Measurements from ENCODE around the gene NPHS1. TPM values are rescaled to one million over a fixed set of nuclear protein-coding genes. Genes with fewer than 3 reads are reported as not detected.

NPHS1 gene
- total RNA-seq, 1 donor from 2014 or later: not detected

- intact Hi-C loops (cut with DNase I): no loop called here
- ATAC-seq (no peak), DNase-seq (ENCODE audit: missing footprints) (no peak)
Observed at GRCh38 chr19:35792312-35792711, 60.0 kb downstream of the NPHS1 start.

DNA sequence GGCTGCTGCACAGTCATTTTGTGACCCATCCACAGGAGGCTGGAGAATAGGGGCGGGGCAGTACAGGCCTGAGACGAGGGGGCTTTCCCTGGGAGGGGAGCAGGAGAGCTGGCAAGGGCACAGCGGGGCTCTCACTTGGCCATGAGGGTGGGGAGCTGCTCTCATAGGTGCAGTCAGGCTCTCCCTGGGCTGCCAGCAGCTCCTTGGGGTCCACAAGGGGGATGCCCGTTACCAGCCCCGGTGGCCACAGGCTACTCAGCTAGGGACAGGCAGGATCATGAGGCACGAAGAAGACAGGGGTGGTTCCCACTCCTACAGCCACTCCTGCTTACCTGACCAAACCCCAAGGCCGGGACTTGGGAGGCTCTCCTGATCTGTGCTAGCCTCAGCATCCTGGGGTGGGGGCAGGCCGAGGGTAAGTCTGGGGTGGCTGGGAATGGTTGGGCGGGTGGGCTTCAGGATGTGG, 60.5 kb downstream of the NPHS1 start:
- DNase-seq (ENCODE audit: missing footprints) (no peak), ATAC-seq (no peak)
- intact Hi-C loops (cut with DNase I): no loop called here

- DNase-seq (ENCODE audit: missing footprints): no peak
- no peak for ATAC-seq
- intact Hi-C loops (cut with DNase I): no loop called here
Observed at GRCh38 chr19:35790981-35791813, 61.1 kb downstream of the NPHS1 start.

- intact Hi-C loops (cut with DNase I): no loop called here
- no peak for DNase-seq (ENCODE audit: missing footprints)
- no peak for ATAC-seq
Observed at GRCh38 chr19:35789978-35790944, 62.0 kb downstream of the NPHS1 start.

DNA sequence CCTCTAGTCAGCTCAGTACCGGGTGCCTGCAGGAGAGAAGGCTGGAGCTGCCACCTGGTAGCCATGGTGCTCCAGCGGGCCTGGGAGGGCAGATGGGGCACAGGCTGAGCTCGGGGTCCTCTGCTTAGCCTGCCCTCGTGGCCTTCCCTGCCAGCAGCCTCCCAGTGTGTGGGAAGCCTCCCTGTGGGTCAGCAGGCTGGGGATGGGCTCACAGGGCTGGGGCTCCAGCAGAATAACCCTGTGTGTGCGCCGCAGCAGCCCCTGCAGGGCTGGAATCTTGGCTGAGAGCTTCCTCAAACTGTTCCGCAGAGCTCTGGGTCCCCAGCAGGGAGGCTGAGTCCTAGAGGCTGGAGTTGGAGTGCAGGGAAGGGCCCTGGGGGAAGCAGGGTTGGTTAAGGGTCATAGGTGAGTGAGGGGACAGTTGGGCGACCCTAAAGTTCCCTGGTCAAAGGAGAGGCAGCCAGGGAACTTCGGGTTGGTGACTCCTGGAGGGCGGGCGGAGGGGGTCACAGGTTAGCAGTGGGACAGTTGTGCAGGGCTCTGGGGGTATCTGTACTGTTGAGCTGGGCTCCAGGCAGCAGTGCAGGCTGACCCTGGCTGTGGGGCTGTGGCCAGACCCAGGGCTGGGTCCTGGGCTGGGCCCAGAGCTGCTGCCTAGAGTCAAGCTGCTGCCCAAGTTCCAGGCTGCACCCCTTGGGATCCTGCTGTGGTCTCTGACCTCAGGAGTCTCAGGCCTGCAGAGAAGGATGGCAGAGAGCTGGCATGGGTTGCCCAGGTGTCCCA, 62.9 kb downstream of the NPHS1 start:
- intact Hi-C loops (cut with DNase I): no loop called here
- ATAC-seq: no peak
- DNase-seq (ENCODE audit: missing footprints): no peak

- intact Hi-C loops (cut with DNase I): no loop called here
- DNase-seq (ENCODE audit: missing footprints) (no peak), ATAC-seq (no peak)
Observed at GRCh38 chr19:35788205-35788960, 63.9 kb downstream of the NPHS1 start.

DNA sequence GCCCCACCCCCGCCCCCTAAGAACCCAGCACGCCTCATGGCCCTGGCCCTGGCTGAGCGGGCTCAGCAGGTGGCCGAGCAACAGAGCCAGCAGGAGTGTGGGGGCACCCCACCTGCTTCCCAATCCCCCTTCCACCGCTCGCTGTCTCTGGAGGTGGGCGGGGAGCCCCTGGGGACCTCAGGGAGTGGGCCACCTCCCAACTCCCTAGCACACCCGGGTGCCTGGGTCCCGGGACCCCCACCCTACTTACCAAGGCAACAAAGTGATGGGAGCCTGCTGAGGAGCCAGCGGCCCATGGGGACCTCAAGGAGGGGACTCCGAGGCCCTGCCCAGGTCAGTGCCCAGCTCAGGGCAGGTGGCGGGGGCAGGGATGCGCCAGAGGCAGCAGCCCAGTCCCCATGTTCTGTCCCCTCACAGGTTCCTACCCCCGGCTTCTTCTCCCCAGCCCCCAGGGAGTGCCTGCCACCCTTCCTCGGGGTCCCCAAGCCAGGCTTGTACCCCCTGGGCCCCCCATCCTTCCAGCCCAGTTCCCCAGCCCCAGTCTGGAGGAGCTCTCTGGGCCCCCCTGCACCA, 65.0 kb downstream of the NPHS1 start:
- ATAC-seq (no peak), DNase-seq (ENCODE audit: missing footprints) (no peak)
- intact Hi-C loops (cut with DNase I): no loop called here

DNA sequence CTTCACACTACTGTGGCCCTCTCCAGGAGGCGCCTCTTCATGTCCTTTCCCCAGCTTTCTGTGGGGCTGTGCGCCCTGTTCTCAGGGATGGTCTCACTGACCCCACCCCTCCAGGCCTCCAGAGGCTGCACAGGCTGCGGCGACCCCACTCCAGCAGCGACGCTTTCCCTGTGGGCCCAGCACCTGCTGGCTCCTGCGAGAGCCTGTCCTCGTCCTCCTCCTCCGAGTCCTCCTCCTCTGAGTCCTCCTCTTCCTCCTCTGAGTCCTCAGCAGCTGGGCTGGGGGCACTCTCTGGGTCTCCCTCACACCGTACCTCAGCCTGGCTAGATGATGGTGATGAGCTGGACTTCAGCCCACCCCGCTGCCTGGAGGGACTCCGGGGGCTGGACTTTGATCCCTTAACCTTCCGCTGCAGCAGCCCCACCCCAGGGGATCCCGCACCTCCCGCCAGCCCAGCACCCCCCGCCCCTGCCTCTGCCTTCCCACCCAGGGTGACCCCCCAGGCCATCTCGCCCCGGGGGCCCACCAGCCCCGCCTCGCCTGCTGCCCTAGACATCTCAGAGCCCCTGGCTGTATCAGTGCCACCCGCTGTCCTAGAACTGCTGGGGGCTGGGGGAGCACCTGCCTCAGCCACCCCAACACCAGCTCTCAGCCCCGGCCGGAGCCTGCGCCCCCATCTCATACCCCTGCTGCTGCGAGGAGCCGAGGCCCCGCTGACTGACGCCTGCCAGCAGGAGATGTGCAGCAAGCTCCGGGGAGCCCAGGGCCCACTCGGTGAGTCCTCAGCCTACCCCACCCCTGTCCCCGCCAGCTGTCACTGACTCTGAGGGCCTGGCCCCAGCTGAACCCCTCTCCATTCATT, 65.8 kb downstream of the NPHS1 start:
- no peak for ATAC-seq
- DNase-seq (ENCODE audit: missing footprints): no peak
- intact Hi-C loops (cut with DNase I): no loop called here

DNA sequence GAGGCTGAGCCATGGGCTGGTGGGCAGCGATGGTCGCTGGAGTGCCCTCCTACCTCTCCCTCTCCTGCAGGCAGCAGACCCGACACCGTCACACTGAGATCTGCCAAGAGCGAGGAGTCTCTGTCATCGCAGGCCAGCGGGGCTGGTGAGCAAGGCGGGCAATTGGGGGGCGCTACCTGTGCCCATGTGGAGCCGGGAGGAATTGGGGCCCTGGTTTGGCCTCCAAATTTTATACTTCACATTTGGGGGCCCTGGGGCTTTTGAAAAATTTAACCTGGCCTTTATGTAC, 67.0 kb downstream of the NPHS1 start:
- DNase-seq (ENCODE audit: missing footprints): no peak
- intact Hi-C loops (cut with DNase I): no loop called here
- ATAC-seq: no peak

GRCh38 chr19:35784503-35785338, 67.6 kb downstream of the NPHS1 start:
- DNase-seq (ENCODE audit: missing footprints) (no peak), ATAC-seq (no peak)
- intact Hi-C loops (cut with DNase I): no loop called here

- intact Hi-C loops (cut with DNase I): no loop called here
- DNase-seq (ENCODE audit: missing footprints) (no peak), ATAC-seq (no peak)
Observed at GRCh38 chr19:35783469-35784434, 68.6 kb downstream of the NPHS1 start.

DNA sequence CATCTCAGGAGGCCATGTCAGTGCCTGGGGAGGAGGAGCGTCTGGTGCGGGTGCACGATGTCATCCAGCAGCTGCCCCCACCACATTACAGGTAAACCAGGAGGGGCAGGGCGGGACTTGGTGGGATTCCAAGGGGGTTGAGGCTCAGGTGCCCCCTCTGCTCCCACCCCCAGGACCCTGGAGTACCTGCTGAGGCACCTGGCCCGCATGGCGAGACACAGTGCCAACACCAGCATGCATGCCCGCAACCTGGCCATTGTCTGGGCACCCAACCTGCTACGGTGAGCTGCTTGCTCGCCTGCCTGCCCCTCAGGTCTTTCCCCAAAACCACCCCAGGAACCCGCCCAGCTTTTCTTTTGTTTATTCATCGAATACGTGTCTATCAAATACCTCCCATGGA, 69.7 kb downstream of the NPHS1 start:
- DNase-seq (ENCODE audit: missing footprints) (no peak), ATAC-seq (no peak)
- intact Hi-C loops (cut with DNase I): no loop called here

DNA sequence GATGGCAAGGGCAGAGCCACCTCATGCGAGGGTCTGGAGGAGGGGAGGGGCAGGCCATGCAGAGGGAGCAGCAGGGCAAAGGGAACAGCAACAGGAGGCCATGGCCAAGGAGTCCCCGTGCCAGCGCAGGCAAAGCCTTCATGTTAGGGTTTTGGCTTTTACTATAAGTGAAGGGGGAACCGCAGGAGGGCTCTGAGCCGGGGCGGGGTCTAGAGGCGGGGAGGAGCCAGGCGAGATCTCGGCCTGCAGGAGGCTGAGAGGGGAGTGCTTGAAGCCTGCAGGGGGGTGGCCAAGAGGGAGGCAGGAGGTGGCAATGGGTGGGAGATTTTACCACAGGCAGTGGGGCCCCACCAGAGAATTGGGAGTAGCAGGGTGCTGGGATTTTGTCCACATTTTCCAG, 70.7 kb downstream of the NPHS1 start:
- no peak for DNase-seq (ENCODE audit: missing footprints)
- intact Hi-C loops (cut with DNase I): no loop called here
- ATAC-seq: no peak

DNA sequence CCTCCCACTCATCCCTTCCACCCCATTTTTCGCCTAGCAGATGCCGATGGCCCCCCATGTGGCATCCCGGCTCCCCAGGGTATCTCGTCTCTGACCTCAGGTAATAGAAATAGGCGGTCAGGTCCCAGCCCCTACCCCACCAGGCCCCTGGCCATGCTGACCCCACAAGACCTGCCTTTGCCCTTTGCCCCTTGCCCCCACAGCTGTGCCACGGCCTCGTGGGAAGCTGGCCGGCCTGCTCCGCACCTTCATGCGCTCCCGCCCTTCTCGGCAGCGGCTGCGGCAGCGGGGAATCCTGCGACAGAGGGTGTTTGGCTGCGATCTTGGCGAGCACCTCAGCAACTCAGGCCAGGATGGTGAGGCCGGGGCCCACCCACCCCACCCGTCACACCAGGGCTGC, 71.6 kb downstream of the NPHS1 start:
- no peak for DNase-seq (ENCODE audit: missing footprints)
- intact Hi-C loops (cut with DNase I): no loop called here
- ATAC-seq: no peak

- DNase-seq (ENCODE audit: missing footprints): no peak
- ATAC-seq: no peak
- intact Hi-C loops (cut with DNase I): no loop called here
Observed at GRCh38 chr19:35780058-35780457, 72.2 kb downstream of the NPHS1 start.
